Upper lobe of left lung (tissue), 4 donors: Measurements from ENCODE around the gene XPR1.

Source experiments
- CTCF ChIP-seq, 6 experiments: fragments of 450-650 bp in 4 of 6; fragments of 200-600 bp in 2 of 6; sonication (generic) in 2 of 6; IDR thresholded peaks; one replicate each; pipeline ENCODE4 v1.5.1; 2016 to 2019; ENCODE audit warnings: antibody characterized with exemption in 6 of 6
- EP300 ChIP-seq, 4 donors: sonication (generic); formaldehyde crosslinking; IDR thresholded peaks; one replicate each; pipeline ENCODE4 v1.5.1; 2017; ENCODE audit warnings: antibody characterized with exemption in 4 of 4, control low read depth in 2 of 4
- POLR2A ChIP-seq, 4 donors: fragments of 450-650 bp; IDR thresholded peaks; one replicate each; pipeline ENCODE4 v1.5.1; 2016 to 2017; ENCODE audit warnings: antibody characterized with exemption in 4 of 4, mild to moderate bottlenecking in 2 of 4
- POLR2AphosphoS5 ChIP-seq, 2 donors: sonication (generic); formaldehyde crosslinking; IDR thresholded peaks; one replicate each; pipeline ENCODE4 v1.5.1; 2017; ENCODE audit warnings: antibody characterized with exemption in 2 of 2

GRCh38 chr1:180859306-180859705, 227.5 kb downstream of the XPR1 start:
- TF ChIP-seq POLR2AphosphoS5 (IDR thresholded peaks at IDR 0.05), result no peak
- TF ChIP-seq CTCF (IDR thresholded peaks at IDR 0.05), result no peak
- TF ChIP-seq POLR2A (IDR thresholded peaks at IDR 0.05), result no peak
- no peak for TF ChIP-seq EP300 (IDR thresholded peaks at IDR 0.05)
